Muscle of back (tissue), 11 donors: ENCODE data around the gene ZNF438. TPM values are rescaled to one million over a fixed set of nuclear protein-coding genes. Genes with fewer than 3 reads are reported as not detected.

ENCODE experiments used
- DNase-seq, 3 donors: peaks; one replicate each; pipeline versions ENCODE4 v3.0.0 to v3.0.0-alpha.2; 2013
- polyA plus RNA-seq, 10 donors: library from polyadenylated mRNA; unstranded; fragments of 120-200 nt; gene quantifications; one replicate each; pipeline ENCODE4 v1.2.1, GENCODE V29; 2013; ENCODE audit not compliant: insufficient read length in 10 of 10

ZNF438 gene
- polyA plus RNA-seq, 10 donors, result 9.9 to 19.7 (median 13.1) TPM

DNA sequence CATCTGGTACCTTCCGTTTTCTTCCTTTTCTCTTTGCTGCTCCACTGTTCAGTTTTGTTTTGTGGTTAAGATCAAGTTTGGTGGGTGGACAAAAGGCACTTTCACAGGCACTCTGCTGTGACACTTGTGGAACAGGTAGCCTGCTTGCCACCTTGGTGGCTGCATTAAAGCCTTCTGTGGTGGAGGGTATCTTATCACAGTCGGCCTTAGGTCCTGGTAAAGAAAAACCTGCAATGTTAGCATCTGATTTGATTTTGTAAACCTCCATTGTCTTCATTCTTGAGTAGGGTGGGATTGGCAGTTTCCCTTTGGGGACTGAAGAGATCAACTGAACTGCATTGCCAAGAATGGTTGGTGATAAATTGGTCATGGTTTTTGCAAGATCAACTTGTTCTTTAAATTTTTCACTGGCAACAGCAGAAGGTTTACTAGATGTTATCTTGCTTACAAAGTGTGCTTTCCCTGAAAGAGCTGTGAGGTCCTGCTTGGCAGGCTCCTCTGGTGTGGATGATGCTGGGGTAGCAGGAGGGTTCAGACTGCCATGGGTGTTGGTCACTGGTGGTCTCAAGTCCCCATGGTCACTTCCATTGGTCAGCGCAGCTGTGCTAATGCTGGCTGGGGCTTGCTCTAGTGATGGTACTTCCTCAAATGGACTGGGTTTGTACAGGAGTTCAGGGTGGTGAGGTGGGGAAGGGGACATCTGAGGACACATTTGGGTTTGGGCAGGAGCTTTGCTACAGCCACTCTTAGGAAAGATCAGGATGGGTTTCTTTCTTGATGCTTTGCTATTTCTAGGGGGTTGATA lies 182.2 kb downstream of the ZNF438 start:
- no peak for DNase-seq

DNA sequence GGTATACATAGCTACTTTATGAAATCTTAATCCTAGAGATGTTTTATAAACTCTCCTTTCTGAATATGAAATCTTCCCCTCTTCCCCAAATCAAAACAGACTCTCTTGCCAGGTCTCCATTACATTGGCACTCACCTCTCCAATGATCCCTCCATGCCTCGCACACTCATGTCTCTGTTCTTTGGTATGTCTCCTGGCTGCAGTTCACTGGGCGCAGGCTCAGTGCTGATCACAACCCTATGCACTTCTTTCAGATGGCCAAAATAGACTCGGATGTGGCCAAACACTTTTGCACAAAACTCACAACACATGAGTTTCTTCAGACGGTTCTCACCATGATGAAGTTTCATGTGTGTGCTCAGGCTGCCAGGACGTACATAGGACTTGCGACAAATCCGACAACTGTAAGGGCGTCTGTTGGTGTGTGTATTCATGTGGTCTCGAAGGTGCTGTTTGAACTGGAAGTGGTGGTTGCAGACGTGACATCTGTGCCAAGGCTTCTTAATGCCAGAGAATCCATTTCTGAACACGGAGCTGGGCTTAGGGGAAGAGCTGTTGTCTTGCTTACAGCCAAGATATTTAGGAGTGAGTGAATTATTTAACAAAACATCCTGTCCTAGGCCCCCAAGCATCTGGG lies 183.2 kb downstream of the ZNF438 start:
- DNase-seq, result no peak

DNA sequence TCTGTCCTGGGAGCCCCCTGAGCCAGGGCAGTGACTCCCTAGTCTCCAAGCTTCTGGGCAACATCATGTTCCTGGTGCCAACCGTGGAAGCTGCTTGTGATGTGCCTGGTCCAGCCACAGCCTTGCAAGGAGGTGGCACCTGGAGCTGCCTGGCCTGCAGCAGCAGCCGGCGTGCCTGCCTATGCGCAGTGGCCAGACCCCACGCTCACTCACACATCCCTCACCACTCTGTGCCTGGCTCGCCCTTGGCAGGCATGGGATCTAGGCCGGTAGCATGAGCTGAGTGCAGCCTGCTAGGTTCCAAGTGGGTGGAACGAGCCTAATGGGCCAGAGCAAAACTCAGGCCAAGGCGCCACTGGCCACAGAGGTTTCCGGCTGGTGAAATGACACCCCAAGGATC lies 184.0 kb downstream of the ZNF438 start:
- no peak for DNase-seq

DNA sequence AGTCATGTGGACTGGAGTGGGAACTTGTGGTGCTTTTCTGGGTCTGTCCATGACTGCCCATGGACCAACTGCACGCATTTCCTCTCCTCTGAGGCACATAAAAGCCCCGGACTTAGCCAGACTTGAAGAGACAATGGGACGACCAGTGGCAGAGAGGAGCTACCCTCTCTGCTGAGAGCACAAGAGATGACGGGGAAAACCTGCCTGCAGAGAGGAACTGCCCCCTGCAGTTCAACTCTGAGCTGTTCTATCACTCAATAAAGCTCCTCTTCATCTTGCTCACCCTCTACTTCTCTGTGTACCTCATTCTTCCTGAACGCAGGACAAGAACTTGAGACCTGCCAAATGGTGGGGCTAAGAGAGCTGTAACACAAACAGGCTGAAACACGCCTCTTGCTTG lies 184.5 kb downstream of the ZNF438 start:
- no peak for DNase-seq

DNA sequence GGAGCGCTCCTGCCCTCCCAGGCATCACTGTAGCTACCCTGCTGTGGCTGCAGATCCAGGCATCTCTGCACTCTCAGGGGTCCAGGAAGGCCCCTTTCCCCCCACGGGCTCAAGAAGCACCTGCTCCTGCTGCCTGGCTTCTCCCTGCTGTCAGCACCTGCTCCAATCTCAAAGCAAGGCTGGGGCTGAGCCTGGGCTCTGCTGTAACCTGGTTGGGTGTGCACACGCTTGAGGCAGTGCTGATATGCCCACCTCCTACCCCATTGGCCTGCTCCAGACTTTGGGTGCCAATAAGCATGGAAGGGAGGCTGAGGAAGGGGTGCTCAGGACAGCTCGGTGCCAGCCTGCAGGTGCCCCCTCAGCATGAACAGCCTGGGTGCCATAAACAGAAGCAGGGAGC lies 185.0 kb downstream of the ZNF438 start:
- no peak for DNase-seq

DNA sequence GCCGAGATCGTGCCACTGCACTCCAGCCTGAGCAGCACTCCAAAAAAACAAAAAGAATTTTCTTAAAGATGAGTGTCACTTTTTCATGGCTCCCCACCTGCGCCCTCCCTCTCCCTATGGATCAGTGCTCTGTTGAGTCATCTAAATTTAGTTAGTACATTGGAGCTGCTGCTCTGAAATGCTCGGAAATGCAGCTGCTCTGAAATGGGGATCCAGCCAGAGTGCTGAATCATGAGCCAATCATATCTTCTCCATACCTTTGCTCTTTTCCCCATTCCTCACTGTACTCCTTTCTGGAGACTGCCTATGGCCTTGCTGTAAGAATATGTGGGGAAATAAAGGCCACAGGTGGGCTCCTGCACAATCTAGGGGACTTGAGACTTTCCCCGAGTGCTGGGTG lies 188.8 kb downstream of the ZNF438 start:
- peak; percentile 67 to 90 (median 80) for DNase-seq

DNA sequence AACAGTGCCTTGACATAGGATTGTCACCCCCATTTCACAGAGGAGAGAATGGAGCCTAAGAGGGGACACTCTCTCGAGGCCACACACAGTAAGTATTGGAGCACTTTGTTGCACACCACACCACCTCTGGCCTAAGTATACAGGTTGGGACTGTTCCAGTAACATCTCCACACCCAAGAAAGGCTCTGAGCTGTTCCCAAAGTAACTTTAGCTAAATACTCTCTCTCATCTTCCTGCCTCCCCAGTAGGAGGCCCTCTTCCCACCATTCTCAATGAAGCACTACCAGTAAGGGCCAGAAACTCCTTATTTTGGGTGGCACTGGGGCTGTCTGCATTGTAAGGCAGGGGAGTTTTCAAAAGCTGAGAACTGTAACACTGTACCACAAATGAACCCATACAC lies 189.5 kb downstream of the ZNF438 start:
- DNase-seq, result no peak

DNA sequence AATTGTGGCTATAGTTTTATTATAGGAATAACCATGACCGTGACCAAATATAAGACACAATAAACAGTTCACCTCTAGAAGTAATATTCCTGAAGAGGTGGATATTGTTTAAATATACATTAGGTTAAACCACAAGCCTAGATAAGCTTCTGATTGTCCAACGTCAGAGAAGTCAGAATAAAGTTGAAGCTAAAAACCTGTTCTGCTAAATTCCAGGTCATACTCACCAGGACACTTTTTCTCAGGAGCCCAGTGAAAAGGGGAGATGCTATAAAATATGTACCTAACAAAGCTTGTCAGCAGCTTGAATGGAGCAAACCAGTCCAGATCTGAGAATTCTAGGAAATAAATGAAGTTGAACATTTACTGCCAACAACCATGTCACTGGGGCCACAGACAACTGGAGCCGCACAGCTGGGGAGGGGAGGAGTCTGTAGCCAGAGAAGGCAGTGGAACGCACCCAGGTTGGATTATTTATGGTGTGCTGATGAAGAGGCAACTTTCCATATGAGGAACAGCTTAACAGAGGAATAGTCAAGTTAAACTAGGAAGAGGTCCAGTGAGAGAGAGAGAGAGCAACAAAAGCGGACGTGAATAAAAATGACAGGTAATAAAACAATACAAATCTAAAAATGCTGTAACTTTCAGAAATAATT lies 191.1 kb downstream of the ZNF438 start:
- DNase-seq, result peak; percentile 87 to 96 (median 90)

DNA sequence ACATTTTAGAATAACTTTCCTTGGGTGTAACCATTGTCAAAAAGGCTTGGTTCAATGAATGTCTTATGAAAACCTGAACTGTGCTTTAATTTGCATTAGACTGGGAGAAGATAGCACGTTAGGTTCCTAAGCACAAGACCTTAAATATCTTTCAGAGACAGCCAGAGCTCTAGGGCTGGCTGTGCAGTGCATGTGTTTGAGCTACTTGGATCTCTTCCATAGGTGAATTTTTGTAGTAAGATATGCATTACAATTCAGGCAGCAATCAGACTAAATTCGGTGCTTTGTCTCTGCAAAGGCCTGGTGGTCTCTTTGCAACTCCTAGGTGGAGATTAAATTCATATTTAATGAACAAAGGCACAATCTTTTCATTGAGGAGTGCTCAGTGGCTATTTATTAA lies 192.0 kb downstream of the ZNF438 start:
- peak in 1 of 3 donors; percentile 63 for DNase-seq

DNA sequence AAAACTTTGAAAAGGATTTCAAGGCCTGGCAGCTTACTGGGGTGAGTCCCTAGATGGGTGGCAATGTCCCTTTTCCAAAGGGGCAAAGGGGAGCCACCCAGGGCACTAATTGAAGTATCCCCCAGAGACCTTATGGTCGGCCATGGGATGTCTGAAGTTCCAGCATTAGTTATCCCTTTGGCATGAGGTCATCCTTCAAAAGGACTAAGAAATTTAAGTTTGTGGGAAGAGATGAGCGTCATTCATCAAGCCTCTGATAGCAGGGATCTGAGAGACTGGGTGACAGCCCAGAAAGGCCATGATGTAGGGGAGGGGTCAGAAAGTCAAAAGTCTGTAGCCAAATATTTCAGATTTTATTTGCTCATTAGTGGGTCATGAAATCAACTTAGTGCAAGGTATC lies 195.3 kb downstream of the ZNF438 start:
- no peak for DNase-seq

DNA sequence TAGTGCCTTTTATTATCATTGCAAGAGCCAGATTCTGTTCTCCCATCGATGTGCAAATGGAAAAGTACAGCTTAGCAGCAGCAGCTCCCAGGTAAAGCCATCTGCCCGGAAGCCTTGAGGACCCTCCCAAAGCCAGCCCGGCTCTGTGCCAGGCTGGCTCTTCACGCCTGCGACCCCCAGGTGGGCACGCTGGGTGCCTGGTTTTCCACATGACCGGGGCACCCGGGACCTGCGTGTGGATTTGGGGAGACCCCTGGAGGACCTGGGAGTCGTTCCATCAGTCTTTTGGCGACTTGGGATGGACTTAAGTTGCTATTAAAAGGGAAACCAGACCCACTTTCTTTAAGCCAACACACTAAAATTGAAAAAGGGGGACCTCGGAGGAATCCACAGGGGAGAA lies 196.5 kb downstream of the ZNF438 start:
- no peak for DNase-seq

DNA sequence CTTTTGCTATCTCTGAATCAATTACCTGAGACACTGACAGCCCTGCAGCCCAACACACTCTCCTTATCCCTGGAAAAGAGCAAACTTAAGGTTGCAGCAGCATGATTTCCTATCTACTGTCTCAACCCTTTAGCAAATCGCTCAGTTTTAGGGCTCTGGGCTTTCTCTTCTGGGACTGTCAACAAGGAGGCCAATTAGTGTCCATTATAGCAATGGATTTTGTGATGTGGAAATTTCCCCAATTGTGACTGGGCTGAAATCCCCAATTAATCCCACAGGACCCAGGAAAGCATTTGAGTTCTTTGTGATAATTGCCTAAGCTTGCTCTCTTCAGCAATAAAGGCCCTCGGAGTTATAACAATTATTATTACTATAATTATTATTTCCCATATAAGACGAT lies 197.0 kb downstream of the ZNF438 start:
- DNase-seq, result no peak

DNA sequence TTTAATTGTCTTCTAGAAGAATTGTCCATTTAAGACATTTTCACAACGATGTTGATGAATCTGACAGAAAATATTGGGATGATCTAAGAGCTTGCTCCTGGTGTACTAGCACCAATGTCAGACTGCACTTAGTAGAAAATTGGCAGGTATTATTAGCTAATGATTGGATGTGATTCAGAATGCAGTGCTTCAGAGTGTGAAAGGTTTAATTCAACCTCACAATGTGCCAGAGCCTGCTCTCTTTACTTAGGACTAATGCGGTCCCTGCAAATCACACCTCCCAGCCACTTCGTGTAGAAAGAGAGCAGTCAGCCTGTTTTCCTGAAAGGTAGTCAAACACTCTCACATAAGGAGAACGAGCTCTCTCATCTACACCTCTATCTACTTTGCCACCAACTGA lies 197.5 kb downstream of the ZNF438 start:
- DNase-seq, result no peak

DNA sequence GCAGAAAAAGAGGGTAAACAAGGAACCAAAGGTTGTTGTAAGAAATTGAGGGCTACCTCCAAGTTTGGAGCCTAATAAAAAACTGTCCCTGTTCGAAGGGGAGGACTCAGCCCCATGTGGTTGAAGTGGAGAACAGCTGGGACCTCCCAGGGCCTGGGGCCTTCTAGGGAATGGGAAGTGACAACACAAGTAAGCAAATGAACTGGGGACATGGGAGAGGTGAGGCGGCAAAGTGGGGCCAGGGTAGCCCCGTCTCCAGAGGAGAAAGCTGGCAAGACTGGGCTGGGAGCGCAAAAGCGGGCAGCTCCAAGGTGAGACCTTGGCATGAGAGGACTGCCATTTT lies 198.1 kb downstream of the ZNF438 start:
- no peak for DNase-seq

DNA sequence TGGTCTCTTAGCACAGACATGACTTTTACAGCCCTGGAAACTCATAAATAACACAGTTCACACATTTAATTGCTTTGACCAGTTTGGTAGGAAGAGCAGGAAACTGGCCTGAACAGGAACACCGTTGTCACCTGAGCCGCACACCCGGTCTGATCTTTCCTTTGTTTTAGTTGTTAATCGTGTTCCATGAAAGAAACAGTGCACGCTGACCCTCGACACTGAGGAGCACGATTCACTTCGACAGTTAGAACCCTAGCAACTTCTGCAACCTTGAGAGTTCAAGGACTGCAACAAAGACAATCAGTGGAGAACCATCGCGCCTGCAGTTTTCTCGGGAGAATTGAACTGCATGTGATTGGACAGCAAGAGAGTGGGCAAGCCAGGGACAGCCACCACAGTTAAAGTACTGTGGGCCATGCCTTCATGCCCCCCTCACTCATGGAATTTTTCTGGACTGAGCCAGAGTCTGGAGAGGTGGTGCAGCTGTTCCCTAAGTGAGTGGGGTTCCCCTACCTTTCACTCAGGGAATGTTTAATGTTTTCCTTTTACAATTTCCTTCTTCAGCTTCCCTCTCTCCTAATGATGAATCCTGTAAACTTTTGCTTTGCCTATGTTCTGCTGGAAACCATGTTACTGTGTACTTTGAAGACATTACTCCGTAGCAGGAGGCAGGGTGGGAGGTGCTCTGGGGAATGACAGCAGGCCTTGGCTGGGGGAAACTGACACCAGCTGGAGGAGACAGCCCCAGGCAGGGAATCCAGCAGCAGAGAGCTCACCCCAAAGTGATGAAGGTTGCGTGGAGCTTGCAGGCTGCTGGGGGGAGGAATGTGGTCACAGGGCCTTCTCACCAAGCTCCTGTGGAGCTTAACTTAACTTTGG lies 198.7 kb downstream of the ZNF438 start:
- no peak for DNase-seq

DNA sequence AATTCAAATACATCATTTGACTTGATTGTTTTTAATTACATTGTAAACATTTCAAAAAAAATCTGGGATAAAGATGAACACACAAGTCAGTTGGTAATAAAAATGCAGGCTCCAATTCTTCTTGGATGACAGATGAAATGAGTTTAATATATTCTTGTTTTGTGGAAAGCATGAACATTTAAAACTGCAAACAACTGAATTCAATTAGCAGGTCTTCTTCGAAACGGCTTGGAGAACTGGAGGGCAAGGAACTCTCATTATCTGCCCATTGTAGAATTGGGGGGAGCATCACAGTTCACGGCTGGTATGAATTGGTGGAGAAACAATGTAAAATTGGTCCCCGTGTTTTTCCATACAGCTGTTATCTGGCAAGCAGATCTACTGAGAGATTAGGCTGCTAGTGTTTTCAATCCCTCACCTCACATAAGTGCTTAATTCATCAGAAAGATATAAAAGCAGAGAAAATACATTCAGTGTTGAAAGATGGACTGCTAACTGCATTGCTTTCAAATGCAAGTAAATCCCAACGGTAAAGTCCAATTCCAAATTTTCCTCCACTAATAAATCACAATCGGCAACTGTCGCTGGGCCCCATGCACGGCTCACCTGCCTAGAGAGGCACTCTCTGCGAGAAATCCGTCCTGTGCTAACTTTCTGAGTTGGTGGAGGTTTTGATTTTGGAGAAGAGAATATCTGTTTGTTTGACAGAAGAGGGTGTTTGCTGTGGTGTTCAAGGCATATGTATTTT lies 199.5 kb downstream of the ZNF438 start:
- DNase-seq, result peak in 1 of 3 donors; percentile 56

DNA sequence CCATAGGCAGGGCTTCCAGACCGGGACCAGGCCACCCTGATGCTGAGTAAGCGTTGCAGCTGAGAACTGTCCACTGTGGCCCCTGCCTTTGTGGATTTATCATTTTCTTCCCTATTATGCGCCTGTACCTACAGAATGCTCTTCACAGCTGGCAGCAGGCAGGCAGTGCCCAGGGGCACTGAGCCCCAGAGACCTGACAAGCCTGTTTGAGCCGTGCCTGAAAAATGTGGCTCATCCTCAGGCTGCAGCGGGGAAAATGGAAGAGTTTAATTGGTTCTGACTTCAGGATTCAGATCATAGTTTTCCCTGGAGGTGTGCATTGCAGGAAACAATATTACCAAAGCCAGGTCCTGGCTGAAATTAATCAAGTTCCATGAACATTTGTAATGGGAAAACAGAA lies 200.2 kb downstream of the ZNF438 start:
- no peak for DNase-seq

DNA sequence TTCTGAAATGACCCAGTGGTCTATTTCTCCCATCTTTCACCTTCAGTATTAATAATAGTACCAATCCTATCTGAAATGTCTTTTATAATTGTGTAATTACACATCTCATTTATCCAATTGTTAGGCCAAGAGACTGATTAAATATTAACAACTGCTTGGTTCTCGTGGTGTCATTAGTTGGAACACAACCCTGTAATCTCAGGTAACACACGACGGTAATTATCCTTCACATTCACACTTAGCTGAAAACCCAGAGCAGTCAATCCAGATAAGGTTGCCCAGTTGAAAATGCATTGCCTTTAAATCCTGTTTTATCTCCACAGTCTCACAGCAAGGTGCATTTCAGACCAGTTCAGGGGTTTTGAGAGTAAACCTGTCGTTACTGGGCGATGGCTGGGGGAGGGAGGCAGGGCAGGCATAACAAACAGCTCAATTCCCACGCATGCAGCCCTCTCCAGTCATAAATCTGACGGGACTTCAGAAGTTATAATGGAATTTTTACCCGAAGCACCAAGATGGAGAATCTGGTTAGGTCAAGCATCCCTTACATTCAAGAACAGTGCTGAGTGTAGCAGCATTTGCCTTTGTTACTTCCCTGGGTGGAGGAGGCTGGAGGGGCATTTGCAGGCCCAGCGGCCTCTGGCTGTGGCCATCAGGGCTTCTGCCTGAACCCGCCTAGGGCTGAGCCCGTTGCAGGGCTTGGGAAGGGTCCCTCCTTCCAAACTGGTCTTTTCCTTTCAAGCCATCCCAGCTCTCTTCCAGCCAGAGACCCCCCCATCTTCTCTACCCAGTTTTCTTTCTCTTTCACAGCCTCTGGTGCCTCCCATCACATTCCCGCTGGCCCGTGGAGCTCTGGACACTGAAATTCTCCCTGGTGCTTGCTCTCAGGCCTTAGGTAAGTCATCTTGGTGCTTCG lies 201.1 kb downstream of the ZNF438 start:
- DNase-seq, result no peak

DNA sequence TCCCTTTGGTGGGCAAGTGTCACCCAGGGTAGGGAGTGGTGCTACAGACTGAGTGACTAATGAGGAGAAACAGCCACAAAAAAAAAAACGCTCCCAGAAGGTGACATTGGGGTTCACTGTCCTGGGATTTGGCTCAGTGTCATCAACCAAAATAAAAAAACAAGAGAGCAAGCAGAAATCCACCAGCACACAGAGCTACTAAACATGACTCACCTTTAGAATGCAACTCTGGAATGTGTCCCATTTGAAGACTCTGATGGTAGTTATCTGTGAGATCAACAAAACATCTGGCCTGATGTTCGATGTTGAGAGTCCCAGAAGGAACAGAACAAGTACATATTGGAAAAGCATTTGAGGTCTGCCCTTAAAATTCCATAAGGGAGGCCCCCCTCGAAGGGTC lies 201.8 kb downstream of the ZNF438 start:
- no peak for DNase-seq

DNA sequence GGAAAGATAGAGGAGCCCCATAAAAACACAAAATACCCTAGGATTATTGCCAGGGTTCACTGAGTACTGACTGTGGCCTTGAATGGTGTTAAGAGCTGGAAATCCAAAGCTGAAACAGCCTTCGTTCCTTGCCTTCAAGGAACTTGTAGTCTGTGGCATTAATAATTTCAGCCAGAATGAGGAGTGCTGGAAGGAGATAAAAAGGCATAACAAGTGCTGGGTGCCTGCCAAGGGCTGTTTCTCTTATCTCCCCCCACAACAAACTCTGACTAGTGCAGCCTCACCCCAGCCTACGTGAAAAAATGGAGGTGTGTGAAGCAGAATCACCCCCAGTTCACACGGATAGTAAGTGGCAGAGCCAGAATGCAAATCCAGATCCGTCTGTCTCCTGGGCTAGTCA lies 203.0 kb downstream of the ZNF438 start:
- DNase-seq, result no peak
